GM12872 (cell line): ENCODE results near the gene POLR2A.

ENCODE experiments used
- CTCF ChIP-seq: IDR thresholded peaks from 3 replicates; pipeline ENCODE4 v1.5.1; 2011; ENCODE audit warnings: low read depth, mild to moderate bottlenecking, low read length, moderate library complexity; ENCODE audit not compliant: insufficient read depth

Gene POLR2A

GRCh38 chr17:7439462-7440112, 44.6 kb upstream of the POLR2A start, which contains the start of gene FGF11:
Gene FGF11, plus strand, starts transcription at chr17:7439512. Its CDS starts 109 bp downstream, at chr17:7439621.
- TF ChIP-seq CTCF = no peak

GRCh38 chr17:7440113-7440833, 43.9 kb upstream of the POLR2A start:
- no peak for TF ChIP-seq CTCF

GRCh38 chr17:7440834-7441195, 43.4 kb upstream of the POLR2A start:
- TF ChIP-seq CTCF = no peak

- TF ChIP-seq CTCF = no peak
Measured at GRCh38 chr17:7441266-7441665, 42.9 kb upstream of the POLR2A start.

- TF ChIP-seq CTCF = no peak
Measured at GRCh38 chr17:7442142-7442541, 42.0 kb upstream of the POLR2A start.

- TF ChIP-seq CTCF = no peak
Measured at GRCh38 chr17:7443499-7444485, 40.4 kb upstream of the POLR2A start.
